Mesenchymal stem cell (in vitro differentiated cells and primary cell): Measurements from ENCODE around the gene HS1BP3.

ENCODE experiments used
- DNase-seq: peaks from one replicate; pipeline ENCODE4 v3.0.0-alpha.2; 2013
- H2AFZ ChIP-seq: one replicate; pipeline ENCODE4 v1.6.1; 2013; ENCODE audit warnings: low read depth, mild to moderate bottlenecking, control low read depth, inconsistent platforms, low read length, moderate library complexity
- H2AK5ac ChIP-seq: 2 replicates; pipeline ENCODE4 v1.6.1; 2013; ENCODE audit warnings: low read length, moderate library complexity, mild to moderate bottlenecking, inconsistent platforms; ENCODE audit not compliant: severe bottlenecking
- H2BK120ac ChIP-seq: one replicate; pipeline ENCODE4 v1.6.1; 2013; ENCODE audit warnings: low read depth, mild to moderate bottlenecking, inconsistent platforms, low read length, moderate library complexity
- H2BK12ac ChIP-seq, 2 experiments: one replicate each; pipeline ENCODE4 v1.6.1; 2013; ENCODE audit warnings: inconsistent platforms in 2 of 2, low read length in 2 of 2, mild to moderate bottlenecking in 2 of 2, moderate library complexity in 2 of 2, control low read depth in 1 of 2
- H2BK15ac ChIP-seq: one replicate; pipeline ENCODE4 v1.6.1; 2013; ENCODE audit warnings: mild to moderate bottlenecking, low read depth, inconsistent platforms; ENCODE audit not compliant: poor library complexity, severe bottlenecking
- H2BK5ac ChIP-seq: 2 replicates; pipeline ENCODE4 v1.6.1; 2013; ENCODE audit warnings: low read depth, mild to moderate bottlenecking, low read length, control low read depth, inconsistent platforms; ENCODE audit not compliant: poor library complexity, severe bottlenecking
- H3K14ac ChIP-seq, 2 experiments: one replicate each; pipeline ENCODE4 v1.6.1; 2013; ENCODE audit warnings: inconsistent platforms in 2 of 2, low read length in 2 of 2, control low read depth in 1 of 2, mild to moderate bottlenecking in 1 of 2, moderate library complexity in 1 of 2
- H3K18ac ChIP-seq, 2 experiments: one replicate each; pipeline ENCODE4 v1.6.1; 2013; ENCODE audit warnings: inconsistent platforms in 2 of 2, low read length in 2 of 2, control low read depth in 1 of 2, low read depth in 1 of 2, mild to moderate bottlenecking in 1 of 2
- H3K23ac ChIP-seq, 2 experiments: one replicate each; pipeline ENCODE4 v1.6.1; 2013; ENCODE audit warnings: inconsistent platforms in 2 of 2, low read length in 2 of 2, mild to moderate bottlenecking in 2 of 2, moderate library complexity in 2 of 2, control low read depth in 1 of 2
- H3K27ac ChIP-seq: 2 replicates; pipeline ENCODE4 v1.5.1; 2013; ENCODE audit warnings: mild to moderate bottlenecking, moderate library complexity, low read length, control low read depth, inconsistent platforms; ENCODE audit not compliant: poor library complexity, severe bottlenecking
- H3K27me3 ChIP-seq, 2 experiments: 2 replicates each; pipeline versions ENCODE4 v1.6.1 to v1.7.0; 2013; ENCODE audit warnings: low read length in 2 of 2, mild to moderate bottlenecking in 2 of 2, moderate library complexity in 2 of 2, control low read depth in 1 of 2, inconsistent platforms in 1 of 2; ENCODE audit not compliant: control insufficient read depth in 1 of 2, insufficient read depth in 1 of 2
- H3K36me3 ChIP-seq, 2 experiments: 2 replicates each; pipeline versions ENCODE4 v1.6.1 to v1.7.0; 2013; ENCODE audit warnings: low read length in 2 of 2, control low read depth in 1 of 2, inconsistent platforms in 1 of 2, low read depth in 1 of 2, mild to moderate bottlenecking in 1 of 2; ENCODE audit not compliant: insufficient read depth in 2 of 2, control insufficient read depth in 1 of 2
- H3K4ac ChIP-seq, 2 experiments: one replicate each; pipeline ENCODE4 v1.6.1; 2013; ENCODE audit warnings: inconsistent platforms in 2 of 2, low read length in 2 of 2, mild to moderate bottlenecking in 2 of 2, moderate library complexity in 2 of 2, control low read depth in 1 of 2, low read depth in 1 of 2
- H3K4me1 ChIP-seq: 2 replicates; pipeline ENCODE4 v1.6.1; 2013; ENCODE audit warnings: low read depth, low read length, control low read depth; ENCODE audit not compliant: control insufficient read depth, insufficient read depth
- H3K4me2 ChIP-seq: 2 replicates; pipeline ENCODE4 v1.6.1; 2013; ENCODE audit warnings: low read length, mild to moderate bottlenecking, inconsistent platforms; ENCODE audit not compliant: poor library complexity, severe bottlenecking
- H3K4me3 ChIP-seq, 2 experiments: 2 replicates each; pipeline versions ENCODE4 v1.5.1 to v1.7.0; 2013; ENCODE audit warnings: low read length in 2 of 2, mild to moderate bottlenecking in 2 of 2, control low read depth in 1 of 2, low read depth in 1 of 2; ENCODE audit not compliant: insufficient read depth in 1 of 2
- H3K79me1 ChIP-seq: replicated peaks from 2 replicates; pipeline ENCODE4 v1.6.1; 2013; ENCODE audit warnings: mild to moderate bottlenecking, control low read depth, low read length, inconsistent platforms; ENCODE audit not compliant: poor library complexity, severe bottlenecking
- H3K9ac ChIP-seq: 2 replicates; pipeline ENCODE4 v1.7.0; 2013; ENCODE audit warnings: mild to moderate bottlenecking, low read length, moderate library complexity
- H3K9me3 ChIP-seq: 2 replicates; pipeline ENCODE4 v1.7.0; 2013; ENCODE audit warnings: mild to moderate bottlenecking, low read length; ENCODE audit not compliant: control insufficient read depth
- H4K8ac ChIP-seq: one replicate; pipeline ENCODE4 v1.6.1; 2013; ENCODE audit warnings: inconsistent platforms, mild to moderate bottlenecking, low read length, moderate library complexity
- H4K91ac ChIP-seq: one replicate; pipeline ENCODE4 v1.6.1; 2013; ENCODE audit warnings: mild to moderate bottlenecking, low read length, inconsistent platforms
- WGBS: methylation state at CpG from one replicate; pipeline ENCODE4 v1.1.7; 2013; ENCODE audit warnings: mixed read lengths; 5-methylcytosine and 5-hydroxymethylcytosine counted together

HS1BP3 gene

DNA sequence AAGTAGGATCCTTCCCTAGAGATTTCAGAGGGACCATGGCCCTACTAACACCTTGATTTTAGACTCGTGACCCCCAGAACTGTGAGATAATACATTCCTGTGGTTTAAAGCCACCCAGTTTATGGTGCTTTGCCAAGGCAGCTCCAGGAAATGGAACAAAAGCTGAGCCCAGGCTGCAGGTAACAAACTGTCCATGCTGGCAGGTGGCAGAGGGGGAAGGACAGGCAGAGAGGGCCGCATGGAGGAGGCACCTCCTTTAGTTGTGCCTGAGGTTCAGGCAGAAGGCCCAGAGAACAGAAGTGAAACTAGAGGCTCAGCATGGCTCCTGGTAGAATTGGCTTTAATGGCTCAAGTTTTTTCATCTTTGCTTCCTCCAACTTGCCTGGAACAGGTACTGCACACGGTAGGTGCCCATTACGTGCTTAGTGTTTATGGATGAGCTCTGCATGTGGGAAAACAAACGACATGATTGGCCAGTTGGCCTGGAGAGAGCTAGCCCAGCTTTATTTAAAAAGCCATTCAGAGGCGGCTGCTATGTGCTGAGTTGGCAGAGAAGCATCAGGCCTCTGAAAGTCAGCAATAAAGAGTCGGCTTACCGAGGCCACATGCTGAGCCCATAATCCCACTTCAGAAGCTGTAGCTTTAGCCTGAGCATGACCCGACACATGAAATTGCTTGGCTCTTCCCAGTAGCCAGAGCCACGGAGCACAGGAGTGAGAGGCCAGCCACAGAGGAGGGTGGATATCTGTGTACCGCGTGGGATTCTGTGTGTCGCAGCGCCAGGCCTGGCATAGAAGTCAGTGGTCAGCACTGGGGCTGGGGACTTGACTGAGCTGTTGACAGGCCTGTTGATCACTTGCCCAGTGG is 36.5 kb downstream of the HS1BP3 start:
- Histone ChIP-seq H3K36me3 (peaks cover 0 to 9% of the 10 kb centered on the region in 2 experiments), H2BK15ac (peak overlapping the region; percentile 9), H3K18ac (peak overlapping the region; percentile 14 to 81), H3K4ac (peak overlapping the region in 1 of 2 experiments; percentile 62), H3K4me3 (no peak overlapping the region), H3K4me2 (no peak overlapping the region), H2BK120ac (peak overlapping the region; percentile 4), H2BK5ac (peak overlapping the region; percentile 31), H3K9me3 (no peaks in the 10 kb centered on the region), H3K23ac (peak overlapping the region in 1 of 2 experiments; percentile 16), H4K91ac (peak overlapping the region; percentile 48), H3K27me3 (no peaks in the 10 kb centered on the region), H2BK12ac (peak overlapping the region in 1 of 2 experiments; percentile 93), H4K8ac (no peak overlapping the region), H3K4me1 (peaks cover 66% of the 10 kb centered on the region), H3K14ac (peak overlapping the region in 1 of 2 experiments; percentile 68), H2AFZ (no peak overlapping the region), H3K79me1 (peaks cover 2% of the 10 kb centered on the region), H3K27ac (peak overlapping the region; percentile 6), H2AK5ac (peak overlapping the region; percentile 82), H3K9ac (peak overlapping the region; percentile 26)
- no peak for DNase-seq
- 70% methylated on average over 14 of the region's 14 CpGs for WGBS

DNA sequence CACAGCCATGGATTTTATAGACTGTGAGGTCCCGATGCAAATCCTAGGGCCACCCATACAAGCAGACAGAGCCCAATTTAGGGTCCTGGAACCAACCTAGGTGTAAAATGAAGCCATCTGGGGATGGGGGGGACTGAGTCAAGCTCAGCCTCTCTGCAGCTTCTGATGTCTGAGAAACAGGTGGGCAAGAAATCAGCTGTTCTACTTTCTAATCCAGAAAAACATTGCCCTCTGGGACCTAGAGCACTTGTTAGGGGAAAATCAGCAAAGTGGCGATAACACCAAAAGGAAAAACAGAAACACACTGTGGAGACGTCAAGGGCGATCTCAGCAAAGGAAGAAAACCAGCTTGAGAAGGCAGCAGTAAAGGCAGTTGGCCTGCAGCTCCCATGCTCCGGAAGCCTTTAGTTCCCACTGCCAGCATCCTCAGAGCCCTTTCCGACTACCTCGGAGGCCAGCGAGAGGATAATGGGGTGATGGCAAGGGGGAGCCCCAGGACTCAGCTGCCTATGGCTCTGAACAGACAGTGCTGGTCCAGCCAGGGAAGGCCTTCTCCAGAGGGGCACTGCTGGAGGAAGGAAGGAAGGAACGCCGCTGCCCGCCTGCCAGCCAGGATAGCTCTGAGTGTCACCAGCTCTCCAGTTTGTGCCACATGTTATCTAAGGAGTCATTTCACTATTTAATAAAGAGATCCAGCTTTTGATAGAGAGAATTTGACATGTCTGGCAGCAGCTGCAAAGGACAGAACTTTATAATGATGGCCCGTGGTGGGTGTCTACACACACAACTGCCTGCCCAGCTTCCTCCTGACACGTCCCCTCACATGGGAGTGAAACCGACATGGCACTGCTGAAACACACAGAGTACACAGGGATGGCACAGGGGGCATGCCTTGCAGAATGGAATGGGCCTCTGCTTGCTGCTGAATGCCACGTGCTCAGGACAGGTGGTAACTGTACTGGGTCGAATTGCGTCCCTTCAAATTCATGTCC is 37.7 kb downstream of the HS1BP3 start:
- 84% methylated on average over 14 of the region's 17 CpGs for WGBS

DNA sequence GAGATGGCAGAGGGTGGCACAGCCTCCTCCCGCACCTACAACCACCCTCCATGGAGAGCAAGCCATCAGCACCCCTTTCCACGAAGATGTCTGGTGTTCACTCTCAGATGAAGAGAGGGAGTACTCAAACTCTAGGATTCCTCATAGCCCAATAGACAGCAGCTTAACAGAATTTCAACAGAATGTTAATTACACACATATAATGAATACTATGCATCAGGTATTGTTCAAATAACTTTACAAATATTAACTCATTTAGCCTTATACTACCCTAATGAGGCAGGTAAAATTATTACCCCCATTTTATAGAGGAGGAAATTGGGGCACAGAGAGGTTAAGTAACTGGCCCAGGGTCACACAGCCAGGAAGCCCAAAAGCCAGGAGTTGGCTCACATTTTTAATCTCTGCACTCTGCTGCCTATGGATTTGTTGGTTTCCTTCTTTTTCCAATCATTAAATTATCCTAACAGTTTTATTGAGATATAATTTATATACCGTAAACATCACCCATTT is 39.0 kb downstream of the HS1BP3 start:
- H3K79me1 ChIP-seq = peaks cover 2% of the 10 kb centered on the region
- WGBS = 100% methylated on average over 3 of the region's 3 CpGs
- no peak overlapping the region for H2AFZ ChIP-seq

More for the DNA sequence above, 37.7 kb downstream of the HS1BP3 start:
- Histone ChIP-seq H2BK15ac (peak overlapping the region; percentile 12), H3K4me1 (peaks cover 62% of the 10 kb centered on the region), H2AFZ (no peak overlapping the region), H3K18ac (peak overlapping the region; percentile 40 to 80), H3K36me3 (no peaks in the 10 kb centered on the region), H3K4me2 (no peak overlapping the region), H3K14ac (peak overlapping the region in 1 of 2 experiments; percentile 68), H4K91ac (peak overlapping the region; percentile 64), H2BK120ac (peak overlapping the region; percentile 55), H3K23ac (peak overlapping the region in 1 of 2 experiments; percentile 86), H3K9ac (no peak overlapping the region), H2BK5ac (no peak overlapping the region), H3K4me3 (no peak overlapping the region), H2BK12ac (peak overlapping the region; percentile 69 to 90), H3K27ac (no peak overlapping the region), H3K27me3 (no peaks in the 10 kb centered on the region), H4K8ac (peak overlapping the region; percentile 10), H2AK5ac (peak overlapping the region; percentile 17), H3K4ac (peak overlapping the region in 1 of 2 experiments; percentile 44), H3K79me1 (peaks cover 2% of the 10 kb centered on the region), H3K9me3 (no peaks in the 10 kb centered on the region)
- DNase-seq = no peak

More for the DNA sequence above, 39.0 kb downstream of the HS1BP3 start:
- Histone ChIP-seq H3K4ac (peak overlapping the region; percentile 26 to 80), H3K9me3 (peaks cover 3% of the 10 kb centered on the region), H3K9ac (peak overlapping the region; percentile 78), H4K91ac (peak overlapping the region; percentile 65), H2AK5ac (peak overlapping the region; percentile 21), H3K23ac (no peak overlapping the region), H3K14ac (peak overlapping the region in 1 of 2 experiments; percentile 84), H2BK5ac (no peak overlapping the region), H3K27me3 (no peaks in the 10 kb centered on the region), H4K8ac (peak overlapping the region; percentile 27), H2BK120ac (peak overlapping the region; percentile 29), H3K4me3 (no peak overlapping the region), H2BK15ac (peak overlapping the region; percentile 60), H2BK12ac (peak overlapping the region; percentile 91 to 96), H3K27ac (no peak overlapping the region), H3K4me2 (no peak overlapping the region), H3K18ac (peak overlapping the region; percentile 24 to 98), H3K4me1 (peaks cover 50% of the 10 kb centered on the region), H3K36me3 (no peaks in the 10 kb centered on the region)
- DNase-seq = no peak
